GM10266 (cell line): ENCODE results near the gene ROBO2.

ENCODE experiments used
- DNase-seq: peaks from one replicate; pipeline ENCODE4 v3.0.0; 2012; ENCODE audit errors: extremely low spot score
- TF ChIP-seq, protein P1 (sequence below): IDR thresholded peaks from 2 replicates; pipeline ENCODE4 v1.5.1; 2012; ENCODE audit warnings: mild to moderate bottlenecking, low read depth; ENCODE audit not compliant: control insufficient read depth, insufficient read depth; ENCODE audit errors: missing control alignments

Gene ROBO2

DNA sequence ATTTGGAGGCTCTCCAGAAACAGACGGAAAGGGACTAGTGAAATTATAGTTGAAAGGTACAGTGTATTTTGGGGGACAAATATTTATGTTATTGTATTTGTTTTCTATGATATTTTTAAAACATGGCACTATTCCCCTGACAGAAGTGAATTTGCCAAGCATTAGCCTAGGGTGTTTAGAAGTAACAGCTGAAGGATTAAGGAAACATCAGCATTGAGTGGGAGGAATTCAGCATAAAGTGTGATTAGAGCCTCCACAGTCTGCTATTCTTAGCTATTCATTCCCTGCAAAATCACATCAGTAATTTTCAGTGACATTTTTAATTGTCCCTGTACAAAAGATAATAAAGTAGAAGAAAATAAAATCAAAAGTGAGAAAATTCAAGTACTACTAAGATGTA is 231.4 kb downstream of the ROBO2 start:
- TF ChIP-seq, protein P1, sequence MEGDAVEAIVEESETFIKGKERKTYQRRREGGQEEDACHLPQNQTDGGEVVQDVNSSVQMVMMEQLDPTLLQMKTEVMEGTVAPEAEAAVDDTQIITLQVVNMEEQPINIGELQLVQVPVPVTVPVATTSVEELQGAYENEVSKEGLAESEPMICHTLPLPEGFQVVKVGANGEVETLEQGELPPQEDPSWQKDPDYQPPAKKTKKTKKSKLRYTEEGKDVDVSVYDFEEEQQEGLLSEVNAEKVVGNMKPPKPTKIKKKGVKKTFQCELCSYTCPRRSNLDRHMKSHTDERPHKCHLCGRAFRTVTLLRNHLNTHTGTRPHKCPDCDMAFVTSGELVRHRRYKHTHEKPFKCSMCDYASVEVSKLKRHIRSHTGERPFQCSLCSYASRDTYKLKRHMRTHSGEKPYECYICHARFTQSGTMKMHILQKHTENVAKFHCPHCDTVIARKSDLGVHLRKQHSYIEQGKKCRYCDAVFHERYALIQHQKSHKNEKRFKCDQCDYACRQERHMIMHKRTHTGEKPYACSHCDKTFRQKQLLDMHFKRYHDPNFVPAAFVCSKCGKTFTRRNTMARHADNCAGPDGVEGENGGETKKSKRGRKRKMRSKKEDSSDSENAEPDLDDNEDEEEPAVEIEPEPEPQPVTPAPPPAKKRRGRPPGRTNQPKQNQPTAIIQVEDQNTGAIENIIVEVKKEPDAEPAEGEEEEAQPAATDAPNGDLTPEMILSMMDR: no peak
- DNase-seq: no peak

DNA sequence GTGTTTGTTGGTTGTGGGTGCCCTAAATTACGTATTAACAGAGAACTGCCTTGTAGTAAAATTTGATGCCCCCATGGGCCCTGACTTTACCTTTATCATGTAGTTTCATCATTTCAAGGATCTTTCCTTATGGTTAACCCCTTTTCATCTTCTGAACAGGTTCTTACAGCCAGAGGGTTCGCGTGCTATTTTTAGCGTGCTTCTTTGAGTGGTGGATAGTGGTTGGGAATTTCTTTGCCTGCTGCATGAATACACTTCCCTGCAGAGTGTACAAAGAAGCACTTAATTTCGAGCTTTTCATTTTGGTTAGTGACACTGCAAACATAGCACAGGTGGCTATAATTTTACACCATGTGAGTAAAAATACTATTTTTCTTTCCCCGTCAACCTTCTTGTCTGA is 231.8 kb downstream of the ROBO2 start:
- TF ChIP-seq, protein P1: no peak
- DNase-seq: no peak

DNA sequence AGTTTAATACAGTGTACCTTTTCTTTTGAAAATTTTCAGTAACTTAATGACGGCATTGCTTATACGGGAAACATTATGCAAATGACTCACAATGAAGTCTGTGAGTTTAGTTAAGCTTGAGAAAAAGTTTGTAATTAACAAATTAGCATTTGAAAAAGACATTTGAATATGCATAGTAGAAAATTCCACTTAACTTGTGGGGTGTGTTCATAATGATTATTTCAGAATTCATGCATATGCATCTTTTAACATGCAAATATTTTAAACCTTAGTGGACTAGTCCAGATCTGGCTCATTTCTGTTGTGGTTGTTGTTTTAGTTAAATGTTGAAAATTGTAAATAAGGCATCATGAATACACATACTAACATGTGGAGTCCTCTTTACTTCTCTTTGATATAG is 239.4 kb downstream of the ROBO2 start:
- no peak for DNase-seq
- TF ChIP-seq, protein P1: no peak

DNA sequence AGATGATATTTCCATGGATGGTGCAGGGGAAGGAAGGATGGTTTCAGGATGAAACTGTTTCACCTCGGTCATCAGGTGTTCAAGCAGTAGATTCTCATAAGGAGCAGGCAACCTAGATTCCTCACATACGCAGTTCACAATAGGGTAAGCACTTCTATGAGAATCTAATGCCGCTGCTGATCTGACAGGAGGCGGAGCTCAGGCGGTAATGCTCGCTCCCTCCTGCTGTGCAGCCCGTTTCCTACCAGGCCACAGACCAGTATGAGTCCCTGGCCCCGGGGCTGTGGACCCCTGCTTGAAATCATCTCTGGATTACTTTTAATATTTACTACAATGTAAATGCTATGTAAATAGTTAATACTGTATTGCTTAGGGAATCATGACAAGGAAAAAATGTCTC is 241.8 kb downstream of the ROBO2 start:
- no peak for DNase-seq
- TF ChIP-seq, protein P1: no peak

DNA sequence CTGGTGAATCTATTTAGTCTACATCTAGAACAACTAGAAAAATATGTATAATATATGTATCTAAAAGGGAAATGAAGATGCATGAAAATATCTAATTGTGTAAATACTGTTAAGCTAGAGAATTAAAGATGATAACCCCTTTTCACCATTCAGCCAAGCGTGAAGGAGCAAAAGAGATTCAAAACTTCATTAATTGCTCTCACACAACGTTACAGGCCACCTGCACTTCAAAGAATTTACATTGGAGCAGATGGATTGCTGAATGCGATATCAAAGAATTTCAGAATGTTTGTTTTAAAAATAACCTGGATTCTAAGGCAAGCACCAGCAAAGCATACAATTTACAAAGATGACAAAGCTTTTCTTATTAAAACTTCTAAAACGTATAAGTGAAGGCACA is 243.2 kb downstream of the ROBO2 start:
- DNase-seq: no peak

DNA sequence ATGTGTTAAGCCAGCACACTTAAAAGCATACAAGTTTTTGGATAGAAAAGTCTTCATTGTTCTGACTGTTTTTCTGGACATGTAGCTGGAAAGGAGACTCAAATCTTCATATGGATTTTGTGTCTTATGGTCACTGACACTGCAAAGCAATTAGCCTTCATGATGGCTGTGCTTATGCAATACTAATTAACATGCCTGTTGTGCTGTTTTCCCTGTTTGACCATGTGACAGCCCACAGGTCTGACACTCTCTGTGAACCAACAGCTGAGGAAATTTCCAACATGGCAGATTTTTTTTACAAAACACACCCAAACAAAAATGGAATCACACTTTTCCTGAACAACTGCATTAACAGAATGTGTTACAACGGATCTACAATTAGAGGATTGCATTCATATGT is 248.4 kb downstream of the ROBO2 start:
- TF ChIP-seq, protein P1: no peak
- no peak for DNase-seq

More for the DNA sequence above, 243.2 kb downstream of the ROBO2 start:
- TF ChIP-seq, protein P1: no peak

DNA sequence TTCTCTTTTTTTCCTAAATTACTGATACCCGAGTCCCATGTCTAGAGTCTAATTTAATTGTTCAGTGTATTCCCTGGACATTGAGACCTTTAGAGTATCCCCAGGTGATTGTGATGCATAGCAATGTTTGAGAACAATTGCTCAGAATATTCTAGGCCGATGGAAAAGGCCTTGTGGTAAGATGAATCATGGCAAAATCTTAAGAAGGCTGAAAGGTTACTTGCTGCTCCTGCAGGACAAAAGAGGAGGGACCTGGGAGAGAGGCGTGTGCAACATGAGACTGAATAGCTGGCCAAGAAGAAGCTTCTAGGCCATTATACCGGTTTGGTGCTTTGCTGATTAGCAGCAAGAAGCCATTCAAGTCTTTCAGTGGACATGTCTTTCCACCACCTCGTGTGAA is 256.6 kb downstream of the ROBO2 start:
- TF ChIP-seq, protein P1: no peak
- no peak for DNase-seq
